GM12872 (cell line): ENCODE results near the gene SMAP2.

ENCODE experiments used
- CTCF ChIP-seq: IDR thresholded peaks from 3 replicates; pipeline ENCODE4 v1.5.1; 2011; ENCODE audit warnings: low read depth, mild to moderate bottlenecking, low read length, moderate library complexity; ENCODE audit not compliant: insufficient read depth

The SMAP2 gene

GRCh38 chr1:40390857-40391256 is 17.3 kb downstream of the SMAP2 start:
- TF ChIP-seq CTCF: no peak

DNA sequence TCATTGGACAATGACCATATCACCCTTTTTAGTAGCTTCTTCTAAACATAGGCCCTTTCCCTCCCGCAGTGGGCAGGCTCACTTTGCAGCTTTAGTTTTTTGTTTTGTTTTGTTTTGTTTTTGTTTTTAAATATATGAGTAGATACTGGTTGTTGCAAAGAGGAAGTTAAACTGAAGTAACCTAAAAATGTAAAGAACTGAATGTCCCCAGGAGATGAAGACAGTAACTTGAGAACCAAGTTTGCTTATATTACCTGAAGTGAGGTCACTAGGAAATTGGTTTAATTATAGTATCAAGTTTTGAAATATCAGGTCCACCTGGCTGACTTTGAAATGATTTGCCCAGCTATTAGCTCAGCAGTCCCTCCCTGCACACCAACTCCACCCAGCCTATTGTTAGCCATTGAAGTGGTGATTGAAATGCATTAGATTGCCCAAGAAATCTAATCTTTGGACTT is 18.2 kb downstream of the SMAP2 start:
- no peak for TF ChIP-seq CTCF

GRCh38 chr1:40392221-40392620 is 18.7 kb downstream of the SMAP2 start:
- no peak for TF ChIP-seq CTCF

- no peak for TF ChIP-seq CTCF
Measured at GRCh38 chr1:40393173-40393572, 19.6 kb downstream of the SMAP2 start.

DNA sequence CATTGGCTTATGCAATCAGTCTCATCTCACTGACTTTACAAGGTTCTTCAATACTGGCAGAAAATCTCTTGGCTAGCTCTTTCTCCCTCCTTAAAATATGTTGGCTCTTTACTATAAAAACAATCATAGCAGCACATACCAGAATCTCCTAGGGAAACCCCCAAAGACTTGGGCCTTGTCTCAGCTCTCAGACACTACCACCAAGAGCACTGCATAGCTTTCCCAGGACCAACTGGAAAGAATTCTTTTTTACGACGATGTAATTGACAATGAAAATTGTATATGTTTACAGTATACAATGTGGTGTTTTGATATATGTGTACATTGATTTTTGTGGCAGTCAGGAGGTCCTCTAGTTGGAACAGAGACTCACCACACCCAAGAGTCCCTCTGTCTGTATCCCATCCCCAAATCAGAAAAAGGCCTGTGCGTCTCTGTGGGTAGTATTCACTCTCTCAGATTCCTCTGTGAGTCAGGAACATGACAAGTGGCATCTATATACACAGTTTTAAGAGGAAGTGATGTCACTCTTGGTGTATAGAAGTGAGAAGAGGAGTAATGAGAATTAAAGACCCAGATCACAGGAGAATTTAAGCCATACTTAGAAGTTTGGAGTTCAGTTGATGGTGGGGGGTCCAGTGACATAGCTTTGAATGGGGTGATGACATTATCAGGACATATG is 21.1 kb downstream of the SMAP2 start:
- no peak for TF ChIP-seq CTCF

DNA sequence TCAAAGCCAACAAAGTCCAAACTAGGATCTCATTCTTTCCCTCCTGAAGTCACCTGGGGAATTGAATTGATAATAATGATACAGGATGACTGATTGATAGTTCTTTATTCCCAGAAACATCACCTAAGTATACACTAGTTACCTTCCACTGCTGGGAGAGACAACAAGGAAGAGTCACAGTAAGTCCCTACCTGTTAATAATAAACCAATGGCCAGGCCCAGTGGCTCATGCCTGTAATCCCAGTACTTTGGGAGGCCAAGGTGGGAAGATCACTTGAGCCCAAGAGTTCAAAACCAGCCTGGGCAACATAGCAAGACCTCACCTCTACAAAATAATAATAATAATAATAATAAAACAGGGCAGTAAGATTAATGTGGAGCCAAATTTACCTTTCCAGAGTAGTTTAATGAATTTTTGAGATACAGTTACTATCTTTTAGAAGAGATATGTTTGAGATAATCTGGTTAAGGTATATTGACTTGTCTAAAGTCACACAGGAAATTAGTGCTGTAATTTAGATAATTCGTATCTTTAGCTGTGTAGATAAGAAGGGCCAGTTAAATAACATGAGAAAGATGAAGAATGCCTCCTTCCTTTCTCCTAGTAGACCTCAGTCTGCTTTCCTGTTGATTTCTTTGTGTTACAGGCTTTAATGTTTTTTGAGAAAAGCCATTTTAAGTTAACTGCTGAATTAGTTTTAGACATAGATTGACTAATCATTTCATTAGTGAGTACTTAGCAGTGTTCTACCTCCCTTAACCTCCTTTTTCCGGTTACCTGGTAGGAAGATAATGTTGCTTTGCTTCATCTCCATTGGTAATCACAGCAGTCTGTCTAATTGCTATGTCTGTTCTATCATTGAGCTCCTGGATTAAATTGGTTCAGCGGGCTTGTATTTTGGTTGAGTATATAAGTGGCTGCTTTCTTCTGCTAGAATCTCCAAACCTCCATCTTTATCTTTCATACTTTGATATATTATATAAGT is 22.0 kb downstream of the SMAP2 start:
- no peak for TF ChIP-seq CTCF

- TF ChIP-seq CTCF: no peak
Measured at GRCh38 chr1:40396420-40396819, 22.9 kb downstream of the SMAP2 start.
